Fibroblast of peridontal ligament (primary cell): ENCODE results near the gene SIGLEC9.
"Not testable (repeated sequence)": the region's sequence is repeated elsewhere in the genome, so short reads cannot be mapped to it uniquely, and the experiment has no call there.

ENCODE experiments used
- DNase-seq: peaks from one replicate; pipeline ENCODE4 v3.0.0-alpha.2; 2010; ENCODE audit errors: extremely low read depth

SIGLEC9 gene

DNA sequence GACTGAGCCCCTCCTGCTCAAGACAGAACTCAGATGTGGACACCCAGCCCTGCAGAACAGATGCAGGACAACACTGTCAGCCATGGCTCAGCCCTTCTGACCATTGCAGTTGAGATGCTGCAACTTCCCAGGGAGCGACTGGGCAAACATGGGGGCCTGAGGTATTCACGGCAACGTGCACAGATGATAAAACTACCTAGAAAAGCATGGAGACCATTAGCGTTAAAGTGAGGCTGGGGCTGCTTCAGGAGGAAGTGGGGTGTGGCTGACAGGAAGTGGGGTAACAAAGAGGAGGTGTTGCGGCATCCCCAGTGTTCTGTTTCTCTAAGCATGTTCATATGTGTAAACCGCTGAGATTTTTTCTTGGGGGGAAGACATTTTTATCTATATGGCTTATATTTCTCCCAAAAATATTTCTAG is 1.3 kb upstream of the SIGLEC9 start:
- DNase-seq = no peak

DNA sequence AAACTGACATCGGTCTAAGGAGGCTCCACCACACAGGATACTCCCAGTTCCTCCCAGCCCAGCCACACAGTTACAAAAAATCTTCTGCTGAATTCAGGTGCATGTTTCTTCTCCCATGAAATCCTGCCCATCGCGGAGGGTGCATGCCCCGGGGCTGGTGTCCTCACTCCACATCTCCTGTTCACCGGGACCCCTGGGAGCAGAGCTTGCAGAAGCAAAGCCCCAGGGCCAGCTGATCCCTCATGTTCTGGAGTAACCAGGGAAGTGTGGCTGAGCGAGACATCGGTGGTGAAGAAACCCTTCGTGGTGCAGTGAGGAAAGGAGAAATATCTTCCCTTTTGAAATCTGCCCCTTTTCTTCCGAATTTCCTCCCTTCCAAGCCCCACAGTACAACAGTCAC is 904 bp upstream of the SIGLEC9 start:
- DNase-seq = no peak

DNA sequence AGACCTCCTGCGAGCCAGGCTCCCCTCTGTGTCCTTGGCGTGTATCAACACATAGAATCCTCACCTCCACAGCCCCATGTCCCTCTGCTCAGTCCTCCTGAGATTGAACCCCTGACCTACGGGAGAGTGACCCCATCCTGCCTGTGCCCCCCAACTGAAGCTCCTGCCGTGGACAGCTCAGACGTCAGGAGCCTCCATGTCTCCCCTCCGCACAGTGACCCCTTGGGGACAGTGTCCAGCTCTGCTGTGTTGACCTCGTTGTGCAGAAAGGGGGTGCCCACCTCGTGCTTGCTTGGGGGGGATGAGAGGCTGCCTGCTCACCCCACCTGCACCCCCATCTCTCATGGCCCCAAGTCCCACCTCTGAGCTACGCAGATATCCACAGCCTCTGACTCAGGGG is 490 bp upstream of the SIGLEC9 start:
- no peak for DNase-seq

DNA sequence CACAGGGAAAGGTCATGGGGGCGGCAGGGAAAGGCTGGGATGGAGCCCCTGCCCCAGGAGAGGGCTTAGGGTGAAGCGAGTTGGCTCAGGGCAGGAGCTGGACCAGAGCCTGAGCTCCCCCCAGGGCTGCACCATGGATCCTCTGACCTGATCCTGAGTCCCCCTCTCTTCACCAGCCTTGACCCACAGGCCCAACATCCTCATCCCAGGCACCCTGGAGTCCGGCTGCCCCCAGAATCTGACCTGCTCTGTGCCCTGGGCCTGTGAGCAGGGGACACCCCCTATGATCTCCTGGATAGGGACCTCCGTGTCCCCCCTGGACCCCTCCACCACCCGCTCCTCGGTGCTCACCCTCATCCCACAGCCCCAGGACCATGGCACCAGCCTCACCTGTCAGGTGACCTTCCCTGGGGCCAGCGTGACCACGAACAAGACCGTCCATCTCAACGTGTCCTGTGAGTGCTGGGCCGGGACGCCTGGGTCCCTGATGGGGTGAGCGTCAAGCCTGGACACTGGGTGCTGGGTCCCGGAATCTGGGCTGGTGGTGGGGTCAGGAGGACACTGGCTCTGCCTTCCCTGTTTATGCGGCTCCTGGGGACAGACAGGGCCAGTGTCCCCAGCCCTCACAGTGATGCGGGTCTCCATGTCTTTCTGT is 842 bp downstream of the SIGLEC9 start:
- no peak for DNase-seq

DNA sequence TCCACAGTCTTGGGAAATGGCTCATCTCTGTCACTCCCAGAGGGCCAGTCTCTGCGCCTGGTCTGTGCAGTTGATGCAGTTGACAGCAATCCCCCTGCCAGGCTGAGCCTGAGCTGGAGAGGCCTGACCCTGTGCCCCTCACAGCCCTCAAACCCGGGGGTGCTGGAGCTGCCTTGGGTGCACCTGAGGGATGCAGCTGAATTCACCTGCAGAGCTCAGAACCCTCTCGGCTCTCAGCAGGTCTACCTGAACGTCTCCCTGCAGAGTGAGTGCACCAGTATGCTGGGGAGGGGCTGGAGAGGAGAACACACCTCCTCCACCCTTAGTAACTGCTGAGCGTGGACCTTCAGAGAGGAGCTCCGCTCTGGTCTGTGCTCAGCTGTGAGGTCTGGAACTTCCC is 2.3 kb downstream of the SIGLEC9 start:
- DNase-seq = no peak

DNA sequence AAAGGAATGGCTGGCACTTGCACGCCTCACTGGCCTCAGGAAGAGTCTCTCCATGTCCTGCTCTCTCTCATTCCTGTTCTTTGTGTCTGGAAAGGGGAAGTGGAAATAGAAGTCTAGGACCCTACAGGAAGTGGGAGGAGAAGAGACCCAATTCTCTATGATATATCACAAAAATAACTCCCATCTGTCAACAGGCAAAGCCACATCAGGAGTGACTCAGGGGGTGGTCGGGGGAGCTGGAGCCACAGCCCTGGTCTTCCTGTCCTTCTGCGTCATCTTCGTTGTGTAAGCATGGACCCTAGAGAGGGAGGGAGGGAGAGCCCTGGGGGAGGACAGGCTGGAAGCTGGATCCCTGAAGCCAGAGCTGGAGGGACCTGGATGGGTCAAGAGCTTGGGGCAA is 3.0 kb downstream of the SIGLEC9 start:
- no peak for DNase-seq

DNA sequence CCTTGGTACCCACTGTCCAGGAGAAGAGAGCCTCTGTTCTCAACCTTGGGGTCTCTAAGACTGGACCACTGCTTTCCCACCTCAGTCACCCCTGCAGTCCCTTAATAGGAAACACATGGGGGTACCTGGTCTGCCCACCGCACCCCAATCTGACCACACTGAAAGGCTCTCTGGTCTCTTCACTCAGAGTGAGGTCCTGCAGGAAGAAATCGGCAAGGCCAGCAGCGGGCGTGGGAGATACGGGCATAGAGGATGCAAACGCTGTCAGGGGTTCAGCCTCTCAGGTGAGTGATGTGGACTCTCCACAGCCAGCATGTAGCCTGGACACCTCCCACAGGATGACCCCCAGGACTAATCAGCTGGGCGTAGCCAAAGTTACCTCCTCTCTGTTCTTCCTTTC is 3.5 kb downstream of the SIGLEC9 start:
- DNase-seq = no peak

DNA sequence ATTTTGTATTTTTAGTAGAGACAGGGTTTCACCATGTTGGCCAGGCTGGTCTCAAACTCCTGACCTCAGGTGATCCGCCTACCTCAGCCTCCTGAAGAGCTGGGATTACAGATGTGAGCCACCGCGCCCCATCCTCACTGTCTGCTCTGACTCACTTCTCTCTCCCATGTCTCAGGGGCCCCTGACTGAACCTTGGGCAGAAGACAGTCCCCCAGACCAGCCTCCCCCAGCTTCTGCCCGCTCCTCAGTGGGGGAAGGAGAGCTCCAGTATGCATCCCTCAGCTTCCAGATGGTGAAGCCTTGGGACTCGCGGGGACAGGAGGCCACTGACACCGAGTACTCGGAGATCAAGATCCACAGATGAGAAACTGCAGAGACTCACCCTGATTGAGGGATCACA is 5.0 kb downstream of the SIGLEC9 start:
- no peak for DNase-seq

DNA sequence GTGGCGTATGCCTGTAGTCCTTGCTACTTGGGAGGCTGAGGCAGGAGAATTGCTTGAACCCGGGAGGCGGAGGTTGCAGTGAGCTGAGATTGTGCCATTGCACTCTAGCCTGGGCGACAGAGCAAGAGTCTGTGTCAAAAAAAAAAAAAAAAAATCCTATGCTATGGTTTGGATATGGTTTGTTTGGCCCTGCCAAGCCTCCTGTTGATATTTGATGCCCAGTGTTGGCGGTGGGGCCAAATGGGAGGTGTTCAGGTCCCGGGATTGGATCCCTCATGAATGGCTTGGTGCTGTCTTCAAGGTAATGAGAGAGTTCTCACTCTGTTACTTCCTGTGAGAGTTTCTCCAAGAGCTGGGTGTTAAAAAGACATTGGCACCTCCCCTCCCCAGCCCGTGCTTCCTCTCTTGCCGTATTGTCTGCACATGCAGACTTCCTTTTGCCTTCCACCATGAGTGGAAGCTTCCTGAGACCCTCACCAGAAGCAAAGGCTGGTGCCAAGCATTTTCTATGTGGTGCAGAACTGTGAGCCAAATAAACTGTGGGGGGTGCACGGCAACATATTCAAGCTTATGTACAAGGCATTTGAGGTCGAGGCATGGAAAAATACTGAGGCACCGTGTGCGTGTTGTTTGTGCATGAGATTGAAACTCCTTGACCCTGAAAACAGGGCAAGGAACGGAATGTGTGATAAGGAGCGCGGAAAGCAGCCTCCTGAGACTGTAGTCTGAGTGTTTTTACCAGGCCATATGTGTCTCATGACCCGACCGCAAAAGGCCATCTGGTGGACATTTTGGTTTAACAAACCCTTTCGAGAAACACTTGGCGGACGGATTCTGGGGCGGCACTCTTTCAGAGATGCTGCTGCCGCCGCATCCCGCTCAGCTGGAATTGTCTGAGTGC is 7.3 kb downstream of the SIGLEC9 start:
- peak; percentile 1 for DNase-seq

DNA sequence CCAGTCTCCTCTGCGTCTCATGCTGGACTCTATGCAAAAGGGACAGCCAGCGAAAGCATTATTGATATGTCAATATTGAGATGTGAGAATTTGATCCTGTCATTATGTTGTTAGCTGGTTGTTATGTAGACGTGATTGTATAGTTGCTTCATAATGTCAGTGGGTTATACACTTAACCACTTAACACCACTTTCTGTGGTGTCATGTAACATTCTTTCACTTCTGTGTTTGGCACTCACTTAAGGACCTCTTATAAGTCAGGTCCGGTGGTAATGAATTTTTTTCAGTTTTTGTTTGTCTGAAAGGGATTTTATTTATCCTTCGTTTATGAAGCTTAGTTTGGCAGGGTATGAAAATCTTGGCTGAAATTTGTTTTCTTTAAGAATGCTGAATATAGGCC is 10.3 kb downstream of the SIGLEC9 start:
- DNase-seq = no peak

DNA sequence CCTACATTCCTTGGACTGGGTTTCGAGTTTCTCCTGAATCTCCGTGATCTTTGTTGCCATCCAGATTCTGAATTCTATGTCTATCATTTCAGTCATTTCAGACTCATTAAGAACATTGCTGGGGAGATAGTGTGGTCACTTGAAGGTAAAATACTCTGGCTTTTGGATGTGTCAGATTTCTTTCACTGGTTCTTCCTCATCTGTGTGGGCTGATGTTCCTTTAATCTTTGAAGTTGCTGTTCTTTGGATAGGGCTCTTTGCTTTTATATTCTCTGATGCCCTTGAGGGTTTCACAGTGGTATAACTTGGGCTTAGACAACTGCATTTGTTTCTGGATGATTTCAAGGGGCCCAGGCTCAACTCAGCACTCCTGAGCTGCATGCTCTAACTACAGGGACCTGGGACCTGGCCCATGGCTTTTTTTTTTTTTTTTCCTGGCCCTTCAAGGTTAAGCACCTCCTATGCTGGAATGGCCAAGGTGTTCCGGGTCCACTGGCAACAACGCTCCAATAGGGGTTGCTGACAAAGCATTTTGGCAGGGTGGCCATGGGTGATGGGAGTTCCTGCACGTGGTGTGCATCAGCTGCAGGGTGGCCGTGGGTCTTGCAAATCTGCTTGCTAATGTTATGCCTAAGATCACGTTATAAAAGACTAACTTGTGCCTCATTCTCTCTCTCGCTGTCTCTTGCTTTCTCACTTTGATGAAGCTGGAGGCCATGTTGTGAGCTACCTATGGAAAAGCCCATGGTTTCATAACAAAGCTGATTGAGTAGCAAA is 11.5 kb downstream of the SIGLEC9 start:
- DNase-seq = no peak

DNA sequence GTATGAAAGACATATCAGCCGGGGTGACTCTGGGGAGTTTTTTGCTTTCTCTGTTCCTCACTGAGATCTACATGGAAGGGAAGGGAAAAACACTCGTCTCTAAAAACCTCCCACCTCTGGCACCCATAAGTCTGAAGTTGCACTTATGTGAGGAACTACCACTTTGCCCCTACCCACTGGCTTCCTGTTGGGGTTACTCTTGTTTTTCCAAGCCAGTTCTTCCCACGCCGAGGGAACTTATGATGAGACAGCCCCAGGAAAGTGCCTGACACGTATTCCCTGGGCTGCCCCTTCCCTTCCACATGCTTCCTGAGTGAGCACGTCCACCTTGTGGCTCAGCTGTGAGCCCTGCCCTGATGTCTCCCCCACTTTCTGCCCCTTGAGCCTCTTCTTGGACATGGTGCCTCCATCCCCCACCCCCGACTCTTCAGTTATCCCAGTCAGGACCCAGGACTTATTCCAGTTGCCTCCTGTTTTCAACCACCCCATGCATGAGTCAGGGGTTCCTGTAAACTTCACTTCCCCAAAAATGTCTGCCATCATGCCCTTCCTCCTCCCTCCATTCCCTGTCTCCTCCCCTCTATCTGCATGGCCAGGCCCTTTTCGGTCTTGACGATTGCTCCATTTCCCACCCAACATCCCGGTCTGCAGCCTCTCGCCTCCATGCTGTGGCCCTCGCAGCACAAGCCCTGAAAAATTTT is 12.3 kb downstream of the SIGLEC9 start:
- DNase-seq = no peak

DNA sequence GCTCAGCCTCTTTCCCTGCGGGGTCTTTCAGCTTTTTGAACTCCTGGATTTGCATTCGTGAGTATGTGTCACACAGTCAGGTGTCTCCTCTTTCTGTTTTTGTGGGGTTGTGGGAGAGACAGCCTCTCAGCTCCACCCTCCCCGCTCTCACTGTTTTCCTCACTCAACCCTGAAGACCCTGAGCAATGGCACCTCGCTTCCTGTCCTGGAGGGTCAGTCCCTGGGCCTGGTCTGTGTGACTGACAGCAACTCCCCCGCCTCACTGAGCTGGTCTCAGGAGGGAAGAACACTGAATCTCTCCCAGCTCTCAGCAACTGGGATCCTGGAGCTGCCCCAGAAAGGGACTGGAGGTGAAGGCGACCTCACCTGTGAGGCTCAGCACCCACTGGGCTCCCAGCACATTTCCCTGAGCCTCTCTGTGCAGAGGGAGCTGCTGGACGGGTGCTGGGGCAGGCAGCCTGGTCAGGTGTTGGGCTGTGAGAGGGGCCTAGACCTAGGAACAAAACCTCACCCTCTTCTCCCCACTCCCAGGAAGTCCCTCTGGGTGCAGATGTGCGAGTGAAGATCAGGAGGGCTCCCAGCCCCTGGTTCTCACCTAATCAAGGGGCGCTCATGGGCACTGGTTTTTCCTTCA is 13.2 kb downstream of the SIGLEC9 start:
- no peak for DNase-seq

DNA sequence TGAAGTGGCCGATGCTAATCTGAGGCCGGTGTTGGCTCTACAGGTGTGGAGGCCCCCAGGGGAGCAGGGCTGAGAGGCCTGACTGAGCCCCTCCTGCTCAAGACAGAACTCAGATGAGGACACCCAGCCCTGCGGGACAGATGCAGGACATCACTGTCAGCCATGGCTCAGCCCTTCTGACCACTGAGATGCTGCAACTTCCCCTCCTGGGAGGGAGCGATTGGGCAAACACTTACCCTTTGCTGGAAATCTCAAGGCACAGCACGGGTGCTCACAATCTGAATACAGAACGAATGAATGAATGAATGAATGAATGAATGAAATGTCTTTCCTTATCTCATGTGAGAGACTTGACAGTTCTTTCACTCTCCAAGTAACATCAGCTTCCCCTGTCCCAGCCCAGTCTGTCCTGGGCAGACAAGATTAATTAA is 13.9 kb downstream of the SIGLEC9 start:
- DNase-seq = no peak

DNA sequence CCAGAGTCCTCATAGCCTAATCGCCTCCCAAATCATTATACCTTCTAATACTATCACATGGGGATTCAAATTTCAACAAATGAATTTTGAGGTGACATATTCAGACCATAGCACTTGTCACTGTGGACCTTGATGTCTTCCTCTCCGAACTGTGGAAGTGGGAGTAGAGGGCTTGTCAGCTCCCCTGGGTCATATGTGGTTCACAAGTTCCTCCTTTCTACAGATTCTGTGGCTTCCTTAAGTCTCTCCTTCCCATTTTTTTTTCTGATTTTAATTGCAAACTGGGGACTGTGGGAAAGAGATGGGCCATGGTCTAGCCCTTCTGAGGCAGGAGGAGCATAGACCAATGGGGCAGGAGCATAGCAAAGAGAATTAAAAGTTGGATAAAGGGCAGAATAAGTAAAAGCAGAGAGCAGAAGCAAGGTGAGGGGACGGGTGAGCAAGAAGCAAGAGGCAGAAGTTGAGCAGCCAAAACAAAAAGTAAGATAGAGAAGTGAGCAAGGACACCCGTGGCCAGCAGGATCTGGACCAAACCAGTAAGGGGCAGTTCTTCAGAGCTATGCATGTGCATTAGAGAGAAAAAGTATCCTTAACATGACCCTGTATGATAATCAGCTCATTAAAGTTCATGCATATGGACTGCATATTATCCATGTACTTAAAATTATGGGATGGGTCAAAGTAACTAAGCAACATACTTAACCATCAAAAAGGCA is 14.8 kb downstream of the SIGLEC9 start:
- DNase-seq = no peak

DNA sequence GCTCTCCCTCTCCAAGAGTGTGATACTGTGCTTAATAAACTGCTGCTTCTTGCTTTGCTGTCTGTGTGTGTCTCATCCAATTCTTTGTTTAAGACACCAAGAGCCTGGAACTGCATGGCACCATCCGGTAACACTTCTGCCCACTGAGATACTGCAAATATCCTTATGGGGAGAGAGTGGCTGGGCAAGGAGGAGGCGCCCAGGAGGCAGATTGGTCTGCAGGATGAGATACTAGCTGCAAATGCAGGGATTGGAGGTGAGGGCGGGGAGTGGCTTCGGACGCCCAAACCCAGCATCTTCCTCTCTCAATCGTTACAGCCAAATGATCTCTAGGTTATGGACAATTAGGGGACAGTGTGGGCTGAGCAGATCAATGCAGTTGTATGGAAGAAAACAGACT is 15.7 kb downstream of the SIGLEC9 start:
- DNase-seq = no peak

DNA sequence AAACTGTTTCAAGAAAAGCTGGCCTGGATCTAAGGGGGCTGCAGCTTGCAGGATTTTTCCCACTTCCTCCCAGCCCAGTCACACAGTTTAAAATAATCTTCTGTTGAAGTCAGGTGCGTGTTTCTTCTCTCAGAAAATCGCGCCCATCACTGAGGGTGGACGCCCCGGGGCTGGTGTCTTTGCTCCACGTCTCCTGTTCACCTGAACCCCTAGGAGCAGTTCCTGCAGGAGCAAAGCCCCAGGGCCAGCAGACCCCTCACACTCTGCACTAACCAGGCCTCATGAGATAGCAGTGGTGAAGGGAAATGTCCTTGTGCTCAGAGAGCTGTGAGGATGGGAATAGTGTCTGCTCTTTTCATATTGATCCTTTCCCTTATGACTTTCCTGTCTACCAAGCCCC is 16.5 kb downstream of the SIGLEC9 start:
- no peak for DNase-seq

DNA sequence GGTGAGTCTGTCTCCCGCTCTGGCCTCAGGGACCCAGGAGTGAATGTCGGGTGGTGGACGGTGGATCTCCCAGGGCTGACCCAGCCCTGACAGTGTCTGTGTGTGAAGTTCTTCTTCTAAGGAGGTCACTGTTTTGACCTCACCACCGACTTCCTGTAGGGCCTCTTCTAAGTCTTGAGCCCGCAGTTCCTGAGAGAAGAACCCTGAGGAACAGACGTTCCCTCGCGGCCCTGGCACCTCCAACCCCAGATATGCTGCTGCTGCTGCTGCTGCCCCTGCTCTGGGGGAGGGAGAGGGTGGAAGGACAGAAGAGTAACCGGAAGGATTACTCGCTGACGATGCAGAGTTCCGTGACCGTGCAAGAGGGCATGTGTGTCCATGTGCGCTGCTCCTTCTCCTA is 17.4 kb downstream of the SIGLEC9 start, which contains the start of gene SIGLEC7:
SIGLEC7 (plus strand) TSS at position 183 of the 400 bp plus-strand sequence; CDS start at position 252, 69 bp downstream.
- DNase-seq = no peak

DNA sequence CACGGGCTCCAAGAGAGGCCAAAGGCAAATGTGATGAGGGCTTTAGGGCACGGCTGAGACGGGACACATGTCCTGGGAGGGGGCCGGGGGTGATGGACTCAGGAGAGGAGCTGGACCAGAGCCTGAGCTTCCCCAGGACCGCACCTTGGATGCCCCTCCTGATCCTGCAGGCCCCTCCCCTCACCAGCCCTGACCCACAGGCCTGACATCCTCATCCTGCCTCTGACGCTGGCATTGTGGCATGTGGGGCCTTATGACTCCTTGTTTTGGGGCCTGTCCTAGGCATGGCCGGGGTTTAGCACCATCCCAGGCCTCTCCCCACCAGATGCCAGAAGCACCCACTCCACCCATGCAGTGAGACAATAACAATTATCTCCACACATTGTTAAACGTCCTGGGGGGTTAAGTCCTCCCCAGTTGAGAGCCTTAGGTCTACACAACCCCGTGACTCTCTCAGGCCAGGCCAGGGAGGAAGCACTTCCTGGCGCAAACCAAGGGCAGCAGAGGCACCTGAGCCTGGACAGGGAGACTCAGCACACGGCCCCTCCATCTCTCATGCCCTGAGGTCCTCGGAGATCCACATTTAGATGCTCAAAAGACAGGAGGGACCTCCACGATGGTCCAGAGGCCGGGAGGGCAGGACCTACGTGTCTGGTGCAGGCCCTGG is 18.2 kb downstream of the SIGLEC9 start:
- DNase-seq = not testable (repeated sequence)

DNA sequence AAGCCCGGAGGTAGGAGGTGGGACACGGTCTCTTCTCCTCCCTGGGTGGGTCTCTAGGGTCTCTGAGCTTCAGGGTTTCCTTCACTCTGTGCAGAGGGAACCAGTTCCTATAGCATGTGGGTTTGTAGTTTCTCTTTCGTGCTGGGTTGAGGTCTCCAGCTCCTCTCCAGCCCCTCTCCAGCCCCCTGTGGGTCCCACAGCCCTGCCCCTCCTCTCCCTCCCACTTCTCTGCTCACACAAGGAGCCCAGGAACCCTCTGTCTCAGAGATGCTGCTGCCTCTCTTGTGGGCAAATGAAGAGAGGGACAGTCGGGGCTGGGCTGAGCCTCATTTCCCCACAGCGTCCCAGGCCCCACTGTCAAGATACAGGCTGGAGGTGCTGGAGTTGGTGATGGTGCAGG is 18.8 kb downstream of the SIGLEC9 start:
- DNase-seq = no peak
